Cardiac fibroblast (primary cell): ENCODE results near the gene OR1J4.
"Not testable (repeated sequence)": the region's sequence is repeated elsewhere in the genome, so short reads cannot be mapped to it uniquely, and the experiment has no call there.

Experiments
- DNase-seq, 2 donors: peaks; one replicate each; pipeline versions ENCODE4 v3.0.0 to v3.0.0-alpha.2; 2010; ENCODE audit warnings: low read depth in 2 of 2
- H3K4me3 ChIP-seq, 2 donors: replicated peaks in 1 of 2; 1 replicate in 1 of 2; 2 replicates in 1 of 2; pipeline ENCODE4 v1.5.1; 2011; ENCODE audit warnings: low read depth in 2 of 2, low read length in 2 of 2, mild to moderate bottlenecking in 2 of 2, moderate library complexity in 1 of 2
- TF ChIP-seq, protein P1 (sequence below): IDR thresholded peaks from one replicate; pipeline ENCODE4 v1.5.1; 2011; ENCODE audit warnings: low read depth, mild to moderate bottlenecking, low read length, inconsistent platforms

The OR1J4 gene

DNA sequence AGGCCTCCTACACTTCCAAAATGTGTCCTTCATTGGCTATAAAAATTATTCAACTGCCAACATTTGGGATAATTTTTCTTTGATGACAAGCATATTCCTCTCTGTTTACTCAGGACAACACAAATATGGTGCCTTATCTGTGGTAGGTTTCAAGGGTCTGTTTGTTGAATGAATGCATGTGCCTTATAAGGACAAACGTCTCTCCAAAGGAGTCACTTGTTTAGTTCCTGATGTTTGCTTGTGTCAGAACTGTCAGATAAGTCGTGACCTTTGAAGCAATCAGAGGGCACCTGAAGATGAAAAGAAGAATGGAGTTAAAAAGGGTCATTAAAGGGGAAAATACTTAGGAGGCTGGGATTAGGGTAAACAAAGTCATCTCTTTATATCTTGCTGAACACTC is 12.0 kb upstream of the OR1J4 start:
- TF ChIP-seq, protein P1, sequence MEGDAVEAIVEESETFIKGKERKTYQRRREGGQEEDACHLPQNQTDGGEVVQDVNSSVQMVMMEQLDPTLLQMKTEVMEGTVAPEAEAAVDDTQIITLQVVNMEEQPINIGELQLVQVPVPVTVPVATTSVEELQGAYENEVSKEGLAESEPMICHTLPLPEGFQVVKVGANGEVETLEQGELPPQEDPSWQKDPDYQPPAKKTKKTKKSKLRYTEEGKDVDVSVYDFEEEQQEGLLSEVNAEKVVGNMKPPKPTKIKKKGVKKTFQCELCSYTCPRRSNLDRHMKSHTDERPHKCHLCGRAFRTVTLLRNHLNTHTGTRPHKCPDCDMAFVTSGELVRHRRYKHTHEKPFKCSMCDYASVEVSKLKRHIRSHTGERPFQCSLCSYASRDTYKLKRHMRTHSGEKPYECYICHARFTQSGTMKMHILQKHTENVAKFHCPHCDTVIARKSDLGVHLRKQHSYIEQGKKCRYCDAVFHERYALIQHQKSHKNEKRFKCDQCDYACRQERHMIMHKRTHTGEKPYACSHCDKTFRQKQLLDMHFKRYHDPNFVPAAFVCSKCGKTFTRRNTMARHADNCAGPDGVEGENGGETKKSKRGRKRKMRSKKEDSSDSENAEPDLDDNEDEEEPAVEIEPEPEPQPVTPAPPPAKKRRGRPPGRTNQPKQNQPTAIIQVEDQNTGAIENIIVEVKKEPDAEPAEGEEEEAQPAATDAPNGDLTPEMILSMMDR = no peak
- no peak overlapping the region for H3K4me3 ChIP-seq
- DNase-seq = no peak

DNA sequence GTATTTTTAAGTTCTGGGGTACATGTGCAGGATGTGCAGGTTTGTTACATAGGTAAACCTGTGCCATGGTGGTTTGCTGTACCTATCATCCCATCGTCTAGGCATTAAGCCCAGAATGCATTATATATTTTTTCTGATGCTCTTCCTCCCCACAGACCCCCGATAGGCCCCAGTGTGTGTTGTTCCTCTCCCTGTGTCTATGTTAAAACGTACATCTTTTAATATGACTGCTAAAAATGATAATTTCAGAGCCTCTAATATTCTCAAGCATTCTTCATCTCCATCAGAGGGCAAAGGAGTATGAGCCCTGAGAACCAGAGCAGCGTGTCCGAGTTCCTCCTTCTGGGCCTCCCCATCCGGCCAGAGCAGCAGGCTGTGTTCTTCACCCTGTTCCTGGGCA is 8.4 kb upstream of the OR1J4 start, which contains the start of gene OR1J2:
OR1J2 (plus strand) TSS at position 301 of the 400 bp plus-strand sequence; CDS start at position 301, 0 bp downstream.
- TF ChIP-seq, protein P1 = no peak
- no peak for DNase-seq
- no peak within 1 kb of the TSS for H3K4me3 ChIP-seq

DNA sequence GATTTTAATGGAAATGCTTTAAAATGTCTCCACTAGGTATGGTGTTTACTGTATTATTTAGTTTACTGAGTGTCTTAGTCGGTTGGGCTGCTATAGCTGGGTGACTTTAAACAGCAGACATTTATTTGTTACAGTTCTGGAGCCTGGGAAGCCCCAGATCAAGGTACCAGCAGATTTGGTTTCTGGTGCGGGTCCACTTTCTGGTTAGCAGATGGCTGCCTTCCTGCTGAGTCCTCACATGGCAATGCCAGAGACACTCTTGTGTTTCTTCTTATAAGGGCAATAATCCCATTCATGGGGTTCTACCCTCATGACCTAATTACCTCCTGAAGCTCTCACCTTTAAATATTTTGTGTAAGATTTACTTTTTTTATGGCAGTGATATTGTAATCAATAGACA is 715 bp upstream of the OR1J4 start:
- TF ChIP-seq, protein P1 = no peak
- no peak overlapping the region for H3K4me3 ChIP-seq
- no peak for DNase-seq

DNA sequence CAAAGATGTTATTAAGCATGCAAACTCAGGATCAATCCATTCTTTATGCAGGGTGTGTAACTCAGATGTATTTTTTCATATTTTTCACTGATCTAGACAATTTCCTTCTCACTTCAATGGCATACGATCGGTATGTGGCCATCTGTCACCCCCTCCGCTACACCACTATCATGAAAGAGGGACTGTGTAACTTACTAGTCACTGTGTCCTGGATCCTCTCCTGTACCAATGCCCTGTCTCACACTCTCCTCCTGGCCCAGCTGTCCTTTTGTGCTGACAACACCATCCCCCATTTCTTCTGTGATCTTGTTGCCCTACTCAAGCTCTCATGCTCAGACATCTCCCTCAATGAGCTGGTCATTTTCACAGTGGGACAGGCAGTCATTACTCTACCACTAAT is 435 bp downstream of the OR1J4 start:
- H3K4me3 ChIP-seq = no peak overlapping the region
- DNase-seq = no peak
- TF ChIP-seq, protein P1 = no peak

DNA sequence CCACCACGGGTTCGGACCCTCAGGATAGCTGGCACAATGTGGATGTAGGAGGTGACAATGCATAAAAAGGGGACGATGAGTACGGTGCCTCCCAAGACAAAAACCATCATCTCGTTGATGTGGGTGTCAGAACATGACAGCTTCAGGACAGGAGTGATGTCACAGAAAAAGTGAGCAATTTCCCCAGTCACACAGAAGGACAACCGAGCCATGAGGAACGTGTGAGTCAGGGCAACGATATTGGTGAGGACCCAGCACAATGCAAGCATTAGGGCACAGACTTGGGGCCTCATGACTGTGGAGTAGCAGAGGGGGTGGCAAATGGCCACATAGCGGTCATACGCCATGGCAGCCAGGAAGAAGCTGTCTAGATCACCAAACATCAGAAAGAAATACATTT is 7.7 kb downstream of the OR1J4 start:
- no peak overlapping the region for H3K4me3 ChIP-seq
- TF ChIP-seq, protein P1 = no peak
- no peak for DNase-seq

DNA sequence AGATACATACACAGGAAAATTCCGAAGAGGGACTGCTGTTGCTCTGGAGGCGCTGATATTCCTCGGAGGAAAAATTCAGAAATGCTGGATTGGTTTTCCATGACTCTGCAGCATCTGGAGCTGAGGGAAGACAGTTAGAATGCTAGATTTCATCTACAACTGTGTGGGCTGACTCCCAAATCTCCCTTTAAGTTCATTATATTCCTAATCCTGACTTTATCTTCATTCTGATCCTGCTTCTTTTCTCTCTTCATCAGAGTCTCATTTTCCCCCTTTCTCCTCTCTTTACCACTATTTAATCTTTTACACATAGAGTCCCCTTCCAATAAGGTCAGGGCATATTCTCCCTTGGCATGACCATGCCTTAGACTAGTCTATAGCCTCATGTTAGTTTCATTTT is 8.3 kb downstream of the OR1J4 start, which contains the start of gene OR1N1:
OR1N1 (minus strand) TSS at position 101 of the 400 bp plus-strand sequence; CDS start at position 101, 0 bp downstream.
- no peak for DNase-seq
- no peak within 1 kb of the TSS for H3K4me3 ChIP-seq
- TF ChIP-seq, protein P1 = no peak

DNA sequence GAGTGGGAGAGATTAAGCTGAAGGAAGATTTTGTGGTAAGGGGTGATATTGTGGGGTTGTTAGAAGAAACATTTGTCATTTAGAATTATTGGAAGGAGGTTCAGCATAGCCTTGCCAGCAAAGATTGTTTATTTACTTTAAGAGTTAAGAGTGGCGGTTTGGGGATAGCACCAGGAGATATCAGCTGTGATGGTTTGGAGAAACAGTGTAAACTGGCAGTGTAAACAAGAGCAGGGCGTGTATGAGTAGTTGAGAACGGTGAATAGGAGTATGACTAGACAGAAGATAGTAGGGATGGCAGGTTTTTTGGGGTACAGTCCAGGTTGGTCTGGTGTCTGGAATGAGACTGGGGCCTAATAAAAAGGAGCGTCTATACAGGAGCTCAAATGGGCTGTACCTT is 12.2 kb downstream of the OR1J4 start:
- not testable (repeated sequence) for H3K4me3 ChIP-seq, DNase-seq
